ENCODE data around the gene EGR4.

Gene EGR4

DNA sequence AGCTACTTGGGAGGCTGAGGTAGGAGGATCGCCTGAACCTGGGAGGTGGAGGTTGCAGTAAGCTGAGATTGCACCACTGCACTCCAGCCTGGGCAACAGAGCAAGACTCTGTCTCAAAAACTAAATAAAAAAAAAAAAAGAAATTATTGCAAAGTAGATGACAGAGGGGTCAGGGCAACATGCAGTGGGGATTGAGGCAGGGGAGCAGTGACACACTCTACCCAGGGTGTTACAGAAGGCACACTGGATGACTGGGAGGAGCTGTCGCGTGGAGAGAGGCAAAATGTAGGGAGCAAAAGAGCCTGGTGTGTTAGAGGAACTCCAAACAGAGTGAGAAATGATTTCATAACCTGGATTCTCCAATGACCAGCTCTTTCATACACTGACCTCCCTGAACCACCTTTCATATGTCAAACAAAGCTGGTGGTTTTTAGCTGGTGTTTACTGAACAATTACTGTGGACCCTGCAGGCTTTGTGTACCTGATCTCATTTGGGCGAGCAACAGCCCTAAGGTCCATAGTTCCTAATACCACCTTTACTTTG lies 31.2 kb downstream of the EGR4 start:
- Histone ChIP-seq H3K79me2 (ENCODE audit: control insufficient read depth, low read length) (peaks cover 11% of the 10 kb centered on the region), H3K4me2 (ENCODE audit: low read length) (no peak overlapping the region), H3F3A (ENCODE audit: control insufficient read depth, insufficient read depth) (no peaks in the 10 kb centered on the region), H3K9me2 (replicated peaks; ENCODE audit: control insufficient read depth, low read length) (no peaks in the 10 kb centered on the region), H4K20me1 (ENCODE audit: control insufficient read depth, insufficient read depth, low read depth, low read length) (0 out of 2 replicates have a peak, but pooled peaks cover 2% of the 10 kb centered on the region), H3K9me3 (ENCODE audit: control insufficient read depth, insufficient read depth, low read length) (no peaks in the 10 kb centered on the region), H3K27me3 (ENCODE audit: control insufficient read depth, low read length) (no peaks in the 10 kb centered on the region), H3K36me3 (ENCODE audit: control insufficient read depth, low read length) (peaks cover 85% of the 10 kb centered on the region), H3K27ac (ENCODE audit: low read depth, low read length) (no peak overlapping the region), H3K4me3 (ENCODE audit: low read length) (no peak overlapping the region), H3K4me1 (ENCODE audit: control insufficient read depth, low read length) (peaks cover 14% of the 10 kb centered on the region)
- TF ChIP-seq, protein P1, sequence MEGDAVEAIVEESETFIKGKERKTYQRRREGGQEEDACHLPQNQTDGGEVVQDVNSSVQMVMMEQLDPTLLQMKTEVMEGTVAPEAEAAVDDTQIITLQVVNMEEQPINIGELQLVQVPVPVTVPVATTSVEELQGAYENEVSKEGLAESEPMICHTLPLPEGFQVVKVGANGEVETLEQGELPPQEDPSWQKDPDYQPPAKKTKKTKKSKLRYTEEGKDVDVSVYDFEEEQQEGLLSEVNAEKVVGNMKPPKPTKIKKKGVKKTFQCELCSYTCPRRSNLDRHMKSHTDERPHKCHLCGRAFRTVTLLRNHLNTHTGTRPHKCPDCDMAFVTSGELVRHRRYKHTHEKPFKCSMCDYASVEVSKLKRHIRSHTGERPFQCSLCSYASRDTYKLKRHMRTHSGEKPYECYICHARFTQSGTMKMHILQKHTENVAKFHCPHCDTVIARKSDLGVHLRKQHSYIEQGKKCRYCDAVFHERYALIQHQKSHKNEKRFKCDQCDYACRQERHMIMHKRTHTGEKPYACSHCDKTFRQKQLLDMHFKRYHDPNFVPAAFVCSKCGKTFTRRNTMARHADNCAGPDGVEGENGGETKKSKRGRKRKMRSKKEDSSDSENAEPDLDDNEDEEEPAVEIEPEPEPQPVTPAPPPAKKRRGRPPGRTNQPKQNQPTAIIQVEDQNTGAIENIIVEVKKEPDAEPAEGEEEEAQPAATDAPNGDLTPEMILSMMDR (IDR thresholded peaks at IDR 0.05; ENCODE audit: low read depth, low read length, poor library complexity, severe bottlenecking) = no peak
- no peak for TF ChIP-seq EZH2phosphoT487 (IDR thresholded peaks at IDR 0.05; ENCODE audit: borderline replicate concordance, low read length)

DNA sequence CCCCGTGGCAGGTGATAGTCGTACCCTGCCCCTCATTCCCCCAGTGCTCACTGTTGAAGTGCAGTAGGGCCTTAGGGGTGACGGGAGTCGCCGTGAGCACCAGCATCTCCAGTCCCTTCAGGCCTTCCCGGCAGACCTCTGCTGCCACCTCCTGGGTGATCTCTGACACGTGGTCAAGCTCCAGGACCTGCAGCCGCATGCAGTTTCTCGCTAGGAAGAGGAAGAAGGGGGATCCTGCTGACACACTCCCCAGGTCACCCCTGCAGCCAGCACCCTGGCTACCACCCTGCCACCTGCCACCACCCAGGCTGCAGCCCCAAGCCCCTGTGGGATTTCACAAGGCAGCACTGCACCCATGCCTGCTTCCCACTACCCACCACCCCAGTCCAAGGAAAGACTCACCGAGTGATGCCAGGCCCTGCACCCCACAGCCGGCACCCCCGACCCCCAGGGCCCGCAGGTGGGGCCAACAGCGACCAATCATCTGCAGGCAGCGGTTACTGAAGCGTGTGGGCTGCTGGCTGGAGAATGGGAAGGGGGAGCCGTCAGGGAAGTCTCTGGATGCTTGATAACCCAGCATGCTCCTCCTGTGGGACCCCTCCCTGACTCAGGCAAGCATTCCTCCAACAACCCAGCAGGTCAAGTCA lies 32.9 kb downstream of the EGR4 start:
- Histone ChIP-seq H3K79me2 (ENCODE audit: control insufficient read depth, low read length) (no peaks in the 10 kb centered on the region), H3K4me1 (ENCODE audit: control insufficient read depth, low read length) (peaks cover 14% of the 10 kb centered on the region), H3K27ac (ENCODE audit: low read depth, low read length) (no peak overlapping the region), H3K9me3 (ENCODE audit: control insufficient read depth, insufficient read depth, low read length) (no peaks in the 10 kb centered on the region), H3K27me3 (ENCODE audit: control insufficient read depth, low read length) (no peaks in the 10 kb centered on the region), H3K36me3 (ENCODE audit: control insufficient read depth, low read length) (peaks cover 81% of the 10 kb centered on the region), H4K20me1 (ENCODE audit: control insufficient read depth, insufficient read depth, low read depth, low read length) (no peaks in the 10 kb centered on the region), H3K4me3 (ENCODE audit: low read length) (no peak overlapping the region), H3F3A (ENCODE audit: control insufficient read depth, insufficient read depth) (no peaks in the 10 kb centered on the region; the same call in 1 of the 2 replicates), H3K9me2 (replicated peaks; ENCODE audit: control insufficient read depth, low read length) (no peaks in the 10 kb centered on the region), H3K4me2 (ENCODE audit: low read length) (no peak overlapping the region)
- TF ChIP-seq EZH2phosphoT487 (IDR thresholded peaks at IDR 0.05; ENCODE audit: borderline replicate concordance, low read length) = no peak
- TF ChIP-seq, protein P1 (IDR thresholded peaks at IDR 0.05; ENCODE audit: low read depth, low read length, poor library complexity, severe bottlenecking) = peak; percentile 49

DNA sequence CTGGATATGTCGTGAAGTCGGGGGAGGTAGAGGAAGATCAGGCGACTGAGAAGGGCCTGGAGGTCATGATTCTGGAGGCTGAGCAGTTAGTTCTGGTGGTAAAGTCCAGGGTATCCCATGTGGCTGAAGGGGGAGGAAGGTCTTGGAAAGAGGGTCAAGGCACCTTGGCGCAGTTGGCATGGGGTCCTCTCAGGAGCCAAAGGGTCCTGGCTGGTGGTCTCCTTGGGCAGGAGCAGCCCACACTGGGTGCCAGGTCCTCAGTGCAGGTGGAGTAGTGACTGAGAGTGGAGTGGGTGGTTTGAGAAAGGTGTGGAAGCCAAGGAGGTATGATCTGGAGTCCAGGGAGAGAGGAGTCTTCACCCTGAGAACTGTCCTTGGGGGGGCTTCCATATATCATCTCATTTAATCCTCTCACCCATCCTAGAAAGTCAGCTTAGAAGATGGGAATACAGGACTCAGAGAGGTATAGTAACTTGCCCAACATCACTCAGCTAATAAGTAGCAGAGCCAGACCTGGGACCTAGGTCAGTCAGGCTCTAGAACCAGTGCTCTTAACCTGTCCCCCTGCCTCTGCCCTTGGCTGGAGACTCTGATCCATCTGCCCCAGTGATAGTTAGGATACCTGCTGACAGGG lies 33.5 kb downstream of the EGR4 start:
- Histone ChIP-seq H3K4me3 (ENCODE audit: low read length) (no peak overlapping the region), H3F3A (ENCODE audit: control insufficient read depth, insufficient read depth) (no peaks in the 10 kb centered on the region; the same call in none of the 2 replicates), H3K36me3 (ENCODE audit: control insufficient read depth, low read length) (peaks cover 81% of the 10 kb centered on the region), H3K9me2 (replicated peaks; ENCODE audit: control insufficient read depth, low read length) (no peaks in the 10 kb centered on the region), H3K27ac (ENCODE audit: low read depth, low read length) (no peak overlapping the region), H3K79me2 (ENCODE audit: control insufficient read depth, low read length) (no peaks in the 10 kb centered on the region), H3K27me3 (ENCODE audit: control insufficient read depth, low read length) (no peaks in the 10 kb centered on the region), H3K4me2 (ENCODE audit: low read length) (no peak overlapping the region), H4K20me1 (ENCODE audit: control insufficient read depth, insufficient read depth, low read depth, low read length) (no peaks in the 10 kb centered on the region), H3K4me1 (ENCODE audit: control insufficient read depth, low read length) (peaks cover 14% of the 10 kb centered on the region), H3K9me3 (ENCODE audit: control insufficient read depth, insufficient read depth, low read length) (no peaks in the 10 kb centered on the region)
- no peak for TF ChIP-seq EZH2phosphoT487 (IDR thresholded peaks at IDR 0.05; ENCODE audit: borderline replicate concordance, low read length)
- TF ChIP-seq, protein P1 (IDR thresholded peaks at IDR 0.05; ENCODE audit: low read depth, low read length, poor library complexity, severe bottlenecking) = no peak
